ENCODE data around the gene B4GALNT2.
A peak's percentile ranks its signal among the peaks of the same experiment; 100 is the strongest.
"Not testable (repeated sequence)": the region's sequence is repeated elsewhere in the genome, so short reads cannot be mapped to it uniquely, and the experiment has no call there.

Gene B4GALNT2

GRCh38 chr17:49089094-49089493 is 43.5 kb upstream of the B4GALNT2 start:
- Histone ChIP-seq H3K9me3 (ENCODE audit: severe bottlenecking) (peaks cover 5% of the 10 kb centered on the region), H3K36me3 (no peaks in the 10 kb centered on the region), H3K27me3 (ENCODE audit: insufficient read depth, low read depth, severe bottlenecking) (no peaks in the 10 kb centered on the region), H3K27ac (no peak overlapping the region), H3K4me3 (ENCODE audit: low read depth, low read length) (no peak overlapping the region)
- no peak for DNase-seq
- TF ChIP-seq CTCF (IDR thresholded peaks at IDR 0.05; ENCODE audit: low read depth, low read length): no peak

- H3K4me3 ChIP-seq (ENCODE audit: low read depth, low read length): no peak overlapping the region
These were observed 41.5 kb upstream of the B4GALNT2 start for GRCh38 chr17:49090878-49091594.

GRCh38 chr17:49093131-49093530 is 39.4 kb upstream of the B4GALNT2 start:
- no peaks in the 10 kb centered on the region for H3K27me3 ChIP-seq (ENCODE audit: insufficient read depth, low read depth, severe bottlenecking)
- no peak for DNase-seq
- H3K9me3 ChIP-seq (ENCODE audit: severe bottlenecking): peaks cover 5% of the 10 kb centered on the region

More at GRCh38 chr17:49090878-49091594, 41.5 kb upstream of the B4GALNT2 start:
- no peak for TF ChIP-seq CTCF (IDR thresholded peaks at IDR 0.05; ENCODE audit: low read depth, low read length)
- DNase-seq: peak; percentile 54
- H3K27me3 ChIP-seq (ENCODE audit: insufficient read depth, low read depth, severe bottlenecking): no peaks in the 10 kb centered on the region
- no peak overlapping the region for H3K27ac ChIP-seq
- no peaks in the 10 kb centered on the region for H3K36me3 ChIP-seq
- peaks cover 5% of the 10 kb centered on the region for H3K9me3 ChIP-seq (ENCODE audit: severe bottlenecking)

GRCh38 chr17:49100601-49101000 is 32.0 kb upstream of the B4GALNT2 start:
- no peak overlapping the region for H3K27ac ChIP-seq
- no peak overlapping the region for H3K4me3 ChIP-seq (ENCODE audit: low read depth, low read length)
- H3K9me3 ChIP-seq (ENCODE audit: severe bottlenecking): no peaks in the 10 kb centered on the region
- no peaks in the 10 kb centered on the region for H3K36me3 ChIP-seq
- no peaks in the 10 kb centered on the region for H3K27me3 ChIP-seq (ENCODE audit: insufficient read depth, low read depth, severe bottlenecking)
- no peak for DNase-seq
- TF ChIP-seq CTCF (IDR thresholded peaks at IDR 0.05; ENCODE audit: low read depth, low read length): no peak

More at GRCh38 chr17:49093131-49093530, 39.4 kb upstream of the B4GALNT2 start:
- Histone ChIP-seq H3K4me3 (ENCODE audit: low read depth, low read length) (no peak overlapping the region), H3K27ac (no peak overlapping the region), H3K36me3 (no peaks in the 10 kb centered on the region)
- no peak for TF ChIP-seq CTCF (IDR thresholded peaks at IDR 0.05; ENCODE audit: low read depth, low read length)

GRCh38 chr17:49101054-49101534 is 31.5 kb upstream of the B4GALNT2 start:
- no peaks in the 10 kb centered on the region for H3K27me3 ChIP-seq (ENCODE audit: insufficient read depth, low read depth, severe bottlenecking)
- H3K27ac ChIP-seq: no peak overlapping the region
- no peaks in the 10 kb centered on the region for H3K9me3 ChIP-seq (ENCODE audit: severe bottlenecking)
- no peaks in the 10 kb centered on the region for H3K36me3 ChIP-seq
- TF ChIP-seq CTCF (IDR thresholded peaks at IDR 0.05; ENCODE audit: low read depth, low read length): no peak
- no peak overlapping the region for H3K4me3 ChIP-seq (ENCODE audit: low read depth, low read length)
- DNase-seq: no peak

GRCh38 chr17:49103360-49103759 is 29.2 kb upstream of the B4GALNT2 start:
- H3K27me3 ChIP-seq (ENCODE audit: insufficient read depth, low read depth, severe bottlenecking); H3K9me3 ChIP-seq (ENCODE audit: severe bottlenecking); H3K27ac ChIP-seq; DNase-seq; H3K4me3 ChIP-seq (ENCODE audit: low read depth, low read length); H3K36me3 ChIP-seq: not testable (repeated sequence)

Data from WERI-Rb-1 (cell line).